Gastrocnemius medialis (tissue), 4 donors: ENCODE measurements around the gene AGXT.

Experiments used
- POLR2A ChIP-seq, 2 donors: fragments of 450-650 bp; IDR thresholded peaks; one replicate each; pipeline ENCODE4 v1.6.1; 2017; ENCODE audit warnings: antibody characterized with exemption in 2 of 2, mild to moderate bottlenecking in 2 of 2, moderate library complexity in 2 of 2
- TF ChIP-seq, protein P1 (sequence below), 5 experiments: fragments of 450-650 bp in 3 of 5; fragments of 200-600 bp in 2 of 5; sonication (generic) in 2 of 5; IDR thresholded peaks in 4 of 5; conservative IDR thresholded peaks in 1 of 5; 1 replicate in 4 of 5; 2 replicates in 1 of 5; pipeline ENCODE4 v1.5.1; 2016 to 2019; ENCODE audit warnings: antibody characterized with exemption in 5 of 5, mild to moderate bottlenecking in 3 of 5, moderate library complexity in 3 of 5

DNA sequence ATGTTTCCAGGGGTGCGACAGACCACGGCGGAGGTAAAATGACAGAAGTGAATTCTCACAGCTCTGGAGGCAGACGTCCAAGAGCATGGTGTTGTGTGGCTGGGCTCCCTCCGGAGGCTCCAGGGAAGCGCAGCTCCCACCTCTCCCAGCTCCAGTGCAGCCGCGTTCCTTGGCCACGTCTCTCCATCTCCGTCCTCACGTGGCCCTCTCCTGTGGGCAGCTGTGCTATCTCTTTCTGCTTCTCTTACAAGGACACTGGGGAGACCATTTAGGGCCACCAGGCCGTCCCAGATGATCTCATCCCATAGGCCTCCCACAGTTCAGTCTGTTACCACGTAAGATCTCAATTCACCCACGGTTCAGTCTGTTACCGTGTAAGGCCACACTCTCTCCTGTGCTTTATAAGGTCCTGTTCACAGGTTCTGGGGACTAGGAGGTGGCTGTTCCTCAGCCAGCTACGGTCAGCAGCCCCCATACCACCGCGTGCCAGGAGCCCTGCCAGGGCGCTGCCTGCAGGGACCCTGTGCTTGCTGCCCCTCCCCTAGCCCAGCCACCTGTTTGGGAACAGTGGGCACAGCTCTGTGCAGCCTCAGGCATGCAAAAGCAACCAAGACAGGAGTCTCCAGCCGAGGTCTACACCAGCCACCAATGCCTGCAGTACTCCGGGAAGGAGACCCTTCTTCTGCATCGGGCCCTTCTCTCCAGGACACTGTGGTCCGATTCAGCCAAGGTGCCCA lies 30.3 kb downstream of the AGXT start:
- TF ChIP-seq, protein P1, sequence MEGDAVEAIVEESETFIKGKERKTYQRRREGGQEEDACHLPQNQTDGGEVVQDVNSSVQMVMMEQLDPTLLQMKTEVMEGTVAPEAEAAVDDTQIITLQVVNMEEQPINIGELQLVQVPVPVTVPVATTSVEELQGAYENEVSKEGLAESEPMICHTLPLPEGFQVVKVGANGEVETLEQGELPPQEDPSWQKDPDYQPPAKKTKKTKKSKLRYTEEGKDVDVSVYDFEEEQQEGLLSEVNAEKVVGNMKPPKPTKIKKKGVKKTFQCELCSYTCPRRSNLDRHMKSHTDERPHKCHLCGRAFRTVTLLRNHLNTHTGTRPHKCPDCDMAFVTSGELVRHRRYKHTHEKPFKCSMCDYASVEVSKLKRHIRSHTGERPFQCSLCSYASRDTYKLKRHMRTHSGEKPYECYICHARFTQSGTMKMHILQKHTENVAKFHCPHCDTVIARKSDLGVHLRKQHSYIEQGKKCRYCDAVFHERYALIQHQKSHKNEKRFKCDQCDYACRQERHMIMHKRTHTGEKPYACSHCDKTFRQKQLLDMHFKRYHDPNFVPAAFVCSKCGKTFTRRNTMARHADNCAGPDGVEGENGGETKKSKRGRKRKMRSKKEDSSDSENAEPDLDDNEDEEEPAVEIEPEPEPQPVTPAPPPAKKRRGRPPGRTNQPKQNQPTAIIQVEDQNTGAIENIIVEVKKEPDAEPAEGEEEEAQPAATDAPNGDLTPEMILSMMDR (IDR thresholded peaks at IDR 0.05 in 4 of 5, conservative IDR thresholded peaks at IDR 0.05 in 1 of 5) = no peak
- TF ChIP-seq POLR2A (IDR thresholded peaks at IDR 0.05) = no peak
